SK-N-SH (cell line): ENCODE measurements around the gene DMRT3. TPM values are rescaled to one million over a fixed set of nuclear protein-coding genes. Genes with fewer than 3 reads are reported as not detected.

Experiments used
- CTCF ChIA-PET: fragments of 300-600, 350-600 bp; formaldehyde crosslinking; extraction: SDS; loops from one replicate; lab custom pipeline; 2021; lab: Yijun Ruan, JAX
- POLR2A ChIA-PET: fragments of 350-600 bp; sonication (Branson Sonifier 250); formaldehyde crosslinking; extraction: SDS; loops from one replicate; lab custom pipeline; 2020; ENCODE audit warnings: antibody characterized with exemption, inconsistent platforms; lab: Yijun Ruan, JAX
- DNase-seq: peaks from one replicate; pipeline ENCODE4 v3.0.0; 2012
- H2AFZ ChIP-seq: fragments of 200-600 bp; sonication (generic); 2 replicates; pipeline ENCODE4 v1.8.1; 2016; ENCODE audit warnings: antibody characterized with exemption, mild to moderate bottlenecking, low read depth
- H3F3A ChIP-seq: fragments of 200-600 bp; sonication (generic); replicated peaks from 2 replicates; pipeline ENCODE3; 2016; ENCODE audit warnings: antibody characterized with exemption, mild to moderate bottlenecking; ENCODE audit not compliant: insufficient read depth
- H3K27ac ChIP-seq, 2 experiments: fragments of 200-500 bp in 1 of 2; fragments of 200-600 bp in 1 of 2; sonication (Bioruptor generic) in 1 of 2; sonication (generic), shearing (Covaris generic) in 1 of 2; 2 replicates each; pipeline versions ENCODE4 v1.5.1 to v1.6.1; 2014 to 2016; ENCODE audit warnings: low read depth in 2 of 2, inconsistent platforms in 1 of 2, low read length in 1 of 2, mild to moderate bottlenecking in 1 of 2, mixed read lengths in 1 of 2
- H3K27me3 ChIP-seq: fragments of 200-600 bp; sonication (generic), shearing (Covaris generic); 2 replicates; pipeline ENCODE4 v1.6.1; 2016; ENCODE audit warnings: mixed run types; ENCODE audit not compliant: insufficient read depth
- H3K36me3 ChIP-seq, 2 experiments: fragments of 200-500 bp in 1 of 2; fragments of 200-600 bp in 1 of 2; sonication (Bioruptor generic) in 1 of 2; sonication (generic) in 1 of 2; replicated peaks in 1 of 2; 2 replicates each; pipeline versions ENCODE3 to v1.5.1; 2014 to 2016; ENCODE audit warnings: low read length in 1 of 2, mild to moderate bottlenecking in 1 of 2; ENCODE audit not compliant: insufficient read depth in 2 of 2, control insufficient read depth in 1 of 2
- H3K4me1 ChIP-seq, 2 experiments: fragments of 200-500 bp in 1 of 2; fragments of 200-600 bp in 1 of 2; sonication (Bioruptor generic) in 1 of 2; sonication (generic), shearing (Covaris generic) in 1 of 2; 2 replicates each; pipeline versions ENCODE4 v1.5.1 to v1.6.1; 2014 to 2016; ENCODE audit warnings: low read depth in 1 of 2, low read length in 1 of 2, mixed run types in 1 of 2; ENCODE audit not compliant: insufficient read depth in 2 of 2, control insufficient read depth in 1 of 2
- H3K4me2 ChIP-seq: fragments of 200-600 bp; sonication (generic), shearing (Covaris generic); 2 replicates; pipeline ENCODE4 v1.6.1; 2017; ENCODE audit warnings: mixed run types
- H3K4me3 ChIP-seq, 2 experiments: fragments of 200-500 bp in 1 of 2; fragments of 200-600 bp in 1 of 2; sonication (Bioruptor generic) in 1 of 2; sonication (generic), shearing (Covaris generic) in 1 of 2; 2 replicates each; pipeline versions ENCODE4 v1.5.1 to v1.8.1; 2014 to 2016; ENCODE audit warnings: low read depth in 2 of 2, inconsistent platforms in 1 of 2, low read length in 1 of 2, mild to moderate bottlenecking in 1 of 2, mixed read lengths in 1 of 2, moderate library complexity in 1 of 2
- H3K79me2 ChIP-seq: fragments of 200-600 bp; sonication (generic); 2 replicates; pipeline ENCODE4 v1.8.1; 2017; ENCODE audit warnings: mild to moderate bottlenecking; ENCODE audit not compliant: insufficient read depth
- H3K9ac ChIP-seq: fragments of 200-600 bp; sonication (generic); 2 replicates; pipeline ENCODE4 v1.6.1; 2017; ENCODE audit warnings: mixed run types
- H3K9me2 ChIP-seq: fragments of 200-600 bp; sonication (generic); 2 replicates; pipeline ENCODE4 v1.6.1; 2017; ENCODE audit warnings: mixed run types
- H3K9me3 ChIP-seq: fragments of 200-600 bp; sonication (generic); 2 replicates; pipeline ENCODE4 v1.6.1; 2017; ENCODE audit warnings: mixed run types, mild to moderate bottlenecking, moderate library complexity
- H4K20me1 ChIP-seq: fragments of 200-600 bp; sonication (generic); 2 replicates; pipeline ENCODE4 v1.6.1; 2017; ENCODE audit warnings: mild to moderate bottlenecking, mixed run types; ENCODE audit not compliant: insufficient read depth
- CHD2 ChIP-seq: fragments of 150-350 bp; IDR thresholded peaks from 2 replicates; pipeline ENCODE4 v1.6.1; 2018; ENCODE audit warnings: low read length; ENCODE audit not compliant: partially characterized antibody
- ELF1 ChIP-seq: IDR thresholded peaks from 2 replicates; pipeline ENCODE4 v1.4.0; 2012
- EP300 ChIP-seq, 2 experiments: IDR thresholded peaks; 2 replicates each; pipeline versions ENCODE4 v1.4.0 to v1.6.1; 2012; ENCODE audit warnings: borderline replicate concordance in 1 of 2, low read depth in 1 of 2, low read length in 1 of 2
- FOXJ3 ChIP-seq: sonication (generic); formaldehyde crosslinking; IDR thresholded peaks from 2 replicates; pipeline ENCODE4 v1.5.1; 2020; ENCODE audit warnings: mild to moderate bottlenecking, missing genetic modification reagents
- FOXM1 ChIP-seq: IDR thresholded peaks from 2 replicates; pipeline ENCODE4 v1.4.0; 2012; ENCODE audit warnings: low read depth, mild to moderate bottlenecking
- GABPA ChIP-seq: IDR thresholded peaks from 2 replicates; pipeline ENCODE4 v1.4.0; 2012; ENCODE audit warnings: low read depth, mild to moderate bottlenecking
- NRF1 ChIP-seq: IDR thresholded peaks from 2 replicates; pipeline ENCODE4 v1.6.1; 2012; ENCODE audit warnings: low read depth, mild to moderate bottlenecking, low read length
- POLR2AphosphoS5 ChIP-seq: IDR thresholded peaks from 2 replicates; pipeline ENCODE4 v1.6.1; 2012; ENCODE audit warnings: low read depth, low read length
- RAD21 ChIP-seq: IDR thresholded peaks from 2 replicates; pipeline ENCODE4 v1.6.1; 2012; ENCODE audit warnings: mild to moderate bottlenecking, low read length
- RCOR1 ChIP-seq: fragments of 150-350 bp; IDR thresholded peaks from 2 replicates; pipeline ENCODE4 v1.6.1; 2017; ENCODE audit warnings: antibody characterized with exemption, low read length
- YY1 ChIP-seq: IDR thresholded peaks from 2 replicates; pipeline ENCODE4 v1.4.0; 2012; ENCODE audit warnings: low read depth, mild to moderate bottlenecking
- WGBS: methylation state at CpG from one replicate; pipeline ENCODE4 v1.1.6; 2017; ENCODE audit warnings: low lambda C conversion rate; 5-methylcytosine and 5-hydroxymethylcytosine counted together
- polyA plus RNA-seq, 3 experiments: library from polyadenylated mRNA; depleted of rRNA; stranded (reverse); fragments of >200 nt; gene quantifications; 2 replicates each; pipeline ENCODE4 v1.2.3, GENCODE V29; 2012
- TF ChIP-seq, protein P1 (sequence below): IDR thresholded peaks from 2 replicates; pipeline ENCODE4 v1.4.0; 2012; ENCODE audit warnings: low read depth, borderline replicate concordance

DMRT3 gene
- polyA plus RNA-seq, 1 of the 3 experiments (the other 2 are of a cell fraction): not detected

DNA sequence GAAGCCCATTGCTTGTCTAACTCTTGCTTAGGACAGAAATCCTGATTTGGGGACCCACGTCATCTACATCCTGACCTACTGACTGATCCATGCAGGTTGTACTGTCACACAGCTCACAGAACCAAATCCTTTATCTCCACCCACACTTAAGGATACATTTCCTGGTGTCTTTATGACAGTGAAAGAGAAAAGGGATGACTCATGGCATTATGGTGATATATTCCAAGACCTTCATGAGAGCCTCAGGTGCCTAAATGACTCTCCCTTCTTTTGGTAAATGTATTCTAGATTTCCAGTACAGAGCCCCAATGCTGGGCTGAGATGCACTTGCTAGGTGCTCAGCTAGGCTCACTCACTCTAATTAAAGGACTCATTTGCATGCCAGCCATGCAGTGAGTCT lies 47.7 kb downstream of the DMRT3 start:
- no peaks in the 10 kb centered on the region for H3K9me3 ChIP-seq
- H3K9ac ChIP-seq: no peak overlapping the region
- no peaks in the 10 kb centered on the region for H3K36me3 ChIP-seq
- H3K9me2 ChIP-seq: no peaks in the 10 kb centered on the region
- H3K79me2 ChIP-seq: no peaks in the 10 kb centered on the region
- H3K27me3 ChIP-seq: no peaks in the 10 kb centered on the region; the same call in 1 of the 2 replicates
- H3K4me3 ChIP-seq: no peak overlapping the region
- no peak overlapping the region for H3K4me2 ChIP-seq
- 0% methylated on average over 1 of the region's 1 CpG for WGBS
- H3K4me1 ChIP-seq: no peaks in the 10 kb centered on the region
- no peak for TF ChIP-seq NRF1
- TF ChIP-seq ELF1: no peak
- TF ChIP-seq, protein P1, sequence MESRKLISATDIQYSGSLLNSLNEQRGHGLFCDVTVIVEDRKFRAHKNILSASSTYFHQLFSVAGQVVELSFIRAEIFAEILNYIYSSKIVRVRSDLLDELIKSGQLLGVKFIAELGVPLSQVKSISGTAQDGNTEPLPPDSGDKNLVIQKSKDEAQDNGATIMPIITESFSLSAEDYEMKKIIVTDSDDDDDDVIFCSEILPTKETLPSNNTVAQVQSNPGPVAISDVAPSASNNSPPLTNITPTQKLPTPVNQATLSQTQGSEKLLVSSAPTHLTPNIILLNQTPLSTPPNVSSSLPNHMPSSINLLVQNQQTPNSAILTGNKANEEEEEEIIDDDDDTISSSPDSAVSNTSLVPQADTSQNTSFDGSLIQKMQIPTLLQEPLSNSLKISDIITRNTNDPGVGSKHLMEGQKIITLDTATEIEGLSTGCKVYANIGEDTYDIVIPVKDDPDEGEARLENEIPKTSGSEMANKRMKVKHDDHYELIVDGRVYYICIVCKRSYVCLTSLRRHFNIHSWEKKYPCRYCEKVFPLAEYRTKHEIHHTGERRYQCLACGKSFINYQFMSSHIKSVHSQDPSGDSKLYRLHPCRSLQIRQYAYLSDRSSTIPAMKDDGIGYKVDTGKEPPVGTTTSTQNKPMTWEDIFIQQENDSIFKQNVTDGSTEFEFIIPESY: no peak
- no peak for TF ChIP-seq RCOR1
- no peak for TF ChIP-seq FOXM1
- TF ChIP-seq CHD2: no peak
- no peak for TF ChIP-seq YY1
- no peak for TF ChIP-seq POLR2AphosphoS5
- H3F3A ChIP-seq: no peaks in the 10 kb centered on the region
- H3K27ac ChIP-seq: no peak overlapping the region
- CTCF ChIA-PET: interaction anchor here (1.5 kb wide), 1 partner anchor 15 kb away, joined by 5 read pairs; no protein-coding TSS in a partner anchor
- POLR2A ChIA-PET: no interaction called here
- H4K20me1 ChIP-seq: no peaks in the 10 kb centered on the region
- DNase-seq: no peak
- no peak overlapping the region for H2AFZ ChIP-seq

DNA sequence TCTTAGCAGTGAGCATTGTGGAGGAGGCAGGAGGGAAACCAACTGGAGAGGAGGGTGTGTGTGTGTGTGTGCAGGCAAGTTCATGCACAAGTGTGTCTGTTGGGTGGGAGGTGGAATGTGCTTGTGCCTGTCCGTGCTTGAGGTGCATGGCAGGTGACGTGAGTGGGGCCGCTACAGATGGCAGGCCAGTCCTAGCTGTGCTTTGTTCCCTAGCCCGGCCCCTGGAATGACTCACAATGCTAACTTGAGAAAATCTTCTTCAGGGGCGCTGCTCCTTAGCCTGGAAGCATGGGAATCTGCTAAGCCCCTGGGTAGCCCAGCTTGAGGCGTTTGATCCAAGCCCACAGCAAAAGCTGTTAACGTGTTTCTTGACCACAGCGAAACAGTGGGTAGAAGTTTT lies 48.7 kb downstream of the DMRT3 start:
- Histone ChIP-seq H3K4me1 (no peaks in the 10 kb centered on the region), H3K27me3 (peaks cover 4% of the 10 kb centered on the region; the same call in 1 of the 2 replicates), H2AFZ (no peak overlapping the region), H3K4me3 (no peak overlapping the region), H4K20me1 (no peaks in the 10 kb centered on the region), H3K4me2 (no peak overlapping the region), H3K27ac (no peak overlapping the region), H3K9me3 (no peaks in the 10 kb centered on the region), H3K36me3 (no peaks in the 10 kb centered on the region), H3F3A (no peaks in the 10 kb centered on the region), H3K9ac (no peak overlapping the region), H3K79me2 (no peaks in the 10 kb centered on the region), H3K9me2 (no peaks in the 10 kb centered on the region)
- no peak for TF ChIP-seq RAD21
- no peak for TF ChIP-seq EP300 (IDR thresholded peaks at IDR 0.05; ENCODE audit: borderline replicate concordance in 1 of 2, low read depth in 1 of 2, low read length in 1 of 2)
- no peak for TF ChIP-seq POLR2AphosphoS5
- TF ChIP-seq GABPA: no peak
- TF ChIP-seq YY1: no peak
- no peak for TF ChIP-seq FOXJ3 (CRISPR knock-in tag)
- TF ChIP-seq FOXM1: no peak
- DNase-seq: no peak
- CTCF ChIA-PET: interaction anchor here (0.7 kb wide), 1 partner anchor 660 kb away, joined by 3 read pairs; no protein-coding TSS in a partner anchor
- WGBS: 5% methylated on average over 8 of the region's 8 CpGs
- POLR2A ChIA-PET: no interaction called here
